HEK293 (cell line): ENCODE data around the gene ETS2.

Source experiments
- CTCF ChIA-PET: fragments of 350-600 bp; formaldehyde crosslinking; extraction: SDS; loops from one replicate; lab custom pipeline; 2021; ENCODE audit warnings: antibody characterized with exemption; lab: Yijun Ruan, JAX
- POLR2A ChIA-PET: fragments of 300-600 bp; formaldehyde crosslinking; extraction: SDS; loops from one replicate; lab custom pipeline; 2020; ENCODE audit warnings: antibody characterized with exemption, inconsistent platforms; lab: Yijun Ruan, JAX
- H3K27ac ChIP-seq: fragments of 200-500 bp; sonication (Bioruptor generic); 2 replicates; pipeline ENCODE4 v1.5.1; 2014; ENCODE audit warnings: low read depth, low read length, control low read depth, inconsistent platforms; ENCODE audit errors: extremely low read depth
- H3K36me3 ChIP-seq, 2 experiments: fragments of 200-500 bp in 1 of 2; sonication (Bioruptor generic) in 1 of 2; 1 replicate in 1 of 2; 2 replicates in 1 of 2; pipeline ENCODE4 v1.5.1; 2014 to 2017; ENCODE audit warnings: inconsistent platforms in 2 of 2, low read length in 2 of 2; ENCODE audit not compliant: control insufficient read depth in 2 of 2, insufficient read depth in 1 of 2
- H3K4me1 ChIP-seq: fragments of 200-500 bp; sonication (Bioruptor generic); 2 replicates; pipeline ENCODE4 v1.5.1; 2014; ENCODE audit warnings: mild to moderate bottlenecking, low read length, inconsistent platforms; ENCODE audit not compliant: control insufficient read depth, insufficient read depth
- H3K4me3 ChIP-seq: 2 replicates; pipeline ENCODE4 v1.5.1; 2011; ENCODE audit warnings: low read depth, mild to moderate bottlenecking, control low read depth, low read length, moderate library complexity
- H3K9me3 ChIP-seq: fragments of 200-500 bp; sonication (Bioruptor generic); 2 replicates; pipeline ENCODE4 v1.5.1; 2014; ENCODE audit warnings: low read depth, low read length, inconsistent platforms; ENCODE audit not compliant: control insufficient read depth, insufficient read depth
- CTCF ChIP-seq: fragments of 450-650 bp; formaldehyde crosslinking; IDR thresholded peaks from 2 replicates; pipeline ENCODE4 v1.5.1; 2016; ENCODE audit warnings: missing biosample characterization, missing genetic modification characterization
- HIC1 ChIP-seq: fragments of 450-650 bp; formaldehyde crosslinking; IDR thresholded peaks from 2 replicates; pipeline ENCODE4 v1.5.1; 2016; ENCODE audit warnings: missing biosample characterization, missing genetic modification characterization
- PRDM10 ChIP-seq: fragments of 450-650 bp; formaldehyde crosslinking; IDR thresholded peaks from 2 replicates; pipeline ENCODE4 v1.5.1; 2016; ENCODE audit warnings: missing biosample characterization, missing genetic modification characterization
- RBAK ChIP-seq: fragments of 450-650 bp; formaldehyde crosslinking; IDR thresholded peaks from 2 replicates; pipeline ENCODE4 v1.5.1; 2016; ENCODE audit warnings: missing biosample characterization, missing genetic modification characterization
- SETDB1 ChIP-seq: IDR thresholded peaks from one replicate; pipeline ENCODE4 v1.6.1; 2017; ENCODE audit warnings: mild to moderate bottlenecking, low read length, moderate library complexity, mixed read lengths; ENCODE audit not compliant: insufficient read length
- SP7 ChIP-seq: fragments of 450-650 bp; formaldehyde crosslinking; IDR thresholded peaks from 2 replicates; pipeline ENCODE4 v1.5.1; 2016; ENCODE audit warnings: missing biosample characterization, missing genetic modification characterization
- TRIM28 ChIP-seq: IDR thresholded peaks from 2 replicates; pipeline ENCODE4 v1.6.1; 2011; ENCODE audit warnings: low read length, control low read depth, borderline replicate concordance
- YY2 ChIP-seq: fragments of 450-650 bp; formaldehyde crosslinking; IDR thresholded peaks from 2 replicates; pipeline ENCODE4 v1.5.1; 2016; ENCODE audit warnings: missing biosample characterization, missing genetic modification characterization
- ZBTB17 ChIP-seq: fragments of 450-650 bp; formaldehyde crosslinking; IDR thresholded peaks from 2 replicates; pipeline ENCODE4 v1.5.1; 2016; ENCODE audit warnings: missing biosample characterization, missing genetic modification characterization
- ZFP69B ChIP-seq: fragments of 450-650 bp; formaldehyde crosslinking; IDR thresholded peaks from 2 replicates; pipeline ENCODE4 v1.5.1; 2016; ENCODE audit warnings: missing biosample characterization, missing genetic modification characterization
- ZIC2 ChIP-seq: fragments of 450-650 bp; formaldehyde crosslinking; IDR thresholded peaks from 2 replicates; pipeline ENCODE4 v1.5.1; 2016; ENCODE audit warnings: missing biosample characterization, missing genetic modification characterization
- ZNF121 ChIP-seq: fragments of 450-650 bp; formaldehyde crosslinking; IDR thresholded peaks from 2 replicates; pipeline ENCODE4 v1.5.1; 2016; ENCODE audit warnings: missing biosample characterization, missing genetic modification characterization
- ZNF202 ChIP-seq: fragments of 450-650 bp; formaldehyde crosslinking; IDR thresholded peaks from 2 replicates; pipeline ENCODE4 v1.5.1; 2016; ENCODE audit warnings: missing biosample characterization, missing genetic modification characterization, borderline replicate concordance
- ZNF266 ChIP-seq: fragments of 450-650 bp; formaldehyde crosslinking; IDR thresholded peaks from 2 replicates; pipeline ENCODE4 v1.5.1; 2016; ENCODE audit warnings: missing biosample characterization, missing genetic modification characterization, low read depth
- ZNF280D ChIP-seq: fragments of 450-650 bp; formaldehyde crosslinking; IDR thresholded peaks from 2 replicates; pipeline ENCODE4 v1.5.1; 2016; ENCODE audit warnings: missing biosample characterization, missing genetic modification characterization
- ZNF324 ChIP-seq: fragments of 450-650 bp; formaldehyde crosslinking; IDR thresholded peaks from 2 replicates; pipeline ENCODE4 v1.5.1; 2016; ENCODE audit warnings: missing biosample characterization, missing genetic modification characterization
- ZNF366 ChIP-seq: fragments of 450-650 bp; formaldehyde crosslinking; conservative IDR thresholded peaks from 2 replicates; pipeline ENCODE4 v1.5.1; 2016; ENCODE audit warnings: missing biosample characterization, missing genetic modification characterization
- ZNF391 ChIP-seq: fragments of 450-650 bp; formaldehyde crosslinking; IDR thresholded peaks from 2 replicates; pipeline ENCODE4 v1.5.1; 2016; ENCODE audit warnings: low read depth, missing biosample characterization, missing genetic modification characterization, borderline replicate concordance
- ZNF596 ChIP-seq: fragments of 450-650 bp; IDR thresholded peaks from 2 replicates; pipeline ENCODE4 v1.5.0; 2018; ENCODE audit warnings: missing biosample characterization, mild to moderate bottlenecking, missing genetic modification characterization, moderate library complexity
- ZNF600 ChIP-seq: fragments of 450-650 bp; formaldehyde crosslinking; IDR thresholded peaks from 2 replicates; pipeline ENCODE4 v1.5.1; 2016; ENCODE audit warnings: missing biosample characterization, missing genetic modification characterization
- ZSCAN4 ChIP-seq: fragments of 450-650 bp; formaldehyde crosslinking; IDR thresholded peaks from 2 replicates; pipeline ENCODE4 v1.5.1; 2017; ENCODE audit warnings: missing biosample characterization, missing genetic modification characterization

ETS2 gene

GRCh38 chr21:38869946-38870345, 64.2 kb downstream of the ETS2 start:
- TF ChIP-seq ZSCAN4 (tag by site-specific recombination) = peak; percentile 54; the same call in 1 of the 2 replicates
- TF ChIP-seq ZNF202 (tag by site-specific recombination) = no peak
- TF ChIP-seq ZIC2 (tag by site-specific recombination) = peak; percentile 75
- peak; percentile 21; the same call in 1 of the 2 replicates for TF ChIP-seq SP7
- TF ChIP-seq ZNF391 (tag by site-specific recombination) = no peak
- 0 out of 2 replicates have a peak, but pooled peaks have one; percentile 36 for TF ChIP-seq ZNF324 (tag by site-specific recombination)
- 0 out of 2 replicates have a peak, but pooled peaks have one; percentile 38 for TF ChIP-seq TRIM28
- no peak for TF ChIP-seq ZNF266 (tag by site-specific recombination)
- TF ChIP-seq ZNF121 (tag by site-specific recombination) = no peak
- TF ChIP-seq SETDB1 = no peak
- no peak; the same call in 1 of the 2 replicates for TF ChIP-seq CTCF (tag by site-specific recombination)
- peak; percentile 66 for TF ChIP-seq PRDM10 (tag by site-specific recombination)
- TF ChIP-seq YY2 (tag by site-specific recombination) = 0 out of 2 replicates have a peak, but pooled peaks have one; percentile 29
- no peak for TF ChIP-seq ZNF280D (tag by site-specific recombination)
- TF ChIP-seq ZFP69B (tag by site-specific recombination) = peak; percentile 23; the same call in 1 of the 2 replicates
- TF ChIP-seq ZNF600 (tag by site-specific recombination) = peak; percentile 57; the same call in 1 of the 2 replicates
- peak; percentile 60 for TF ChIP-seq ZBTB17 (tag by site-specific recombination)
- TF ChIP-seq RBAK = 0 out of 2 replicates have a peak, but pooled peaks have one; percentile 4
- TF ChIP-seq HIC1 (tag by site-specific recombination) = no peak
- 0 out of 2 replicates have a peak, but pooled peaks have one; percentile 49 for TF ChIP-seq ZNF366
- no peak for TF ChIP-seq ZNF596
- TF ChIP-seq, all 188 proteins: peak for 12
- no peak overlapping the region for H3K27ac ChIP-seq
- H3K4me3 ChIP-seq = no peak overlapping the region
- CTCF ChIA-PET = interaction anchor here (0.8 to 0.9 kb wide), 2 partner anchors 17 to 23 kb away, joined by 3 to 4 read pairs; no protein-coding TSS in a partner anchor
- H3K9me3 ChIP-seq = no peaks in the 10 kb centered on the region
- POLR2A ChIA-PET = no interaction called here
- H3K36me3 ChIP-seq = no peaks in the 10 kb centered on the region
- H3K4me1 ChIP-seq = no peaks in the 10 kb centered on the region
